ENCODE data around the gene ARL3.

The ARL3 gene

DNA sequence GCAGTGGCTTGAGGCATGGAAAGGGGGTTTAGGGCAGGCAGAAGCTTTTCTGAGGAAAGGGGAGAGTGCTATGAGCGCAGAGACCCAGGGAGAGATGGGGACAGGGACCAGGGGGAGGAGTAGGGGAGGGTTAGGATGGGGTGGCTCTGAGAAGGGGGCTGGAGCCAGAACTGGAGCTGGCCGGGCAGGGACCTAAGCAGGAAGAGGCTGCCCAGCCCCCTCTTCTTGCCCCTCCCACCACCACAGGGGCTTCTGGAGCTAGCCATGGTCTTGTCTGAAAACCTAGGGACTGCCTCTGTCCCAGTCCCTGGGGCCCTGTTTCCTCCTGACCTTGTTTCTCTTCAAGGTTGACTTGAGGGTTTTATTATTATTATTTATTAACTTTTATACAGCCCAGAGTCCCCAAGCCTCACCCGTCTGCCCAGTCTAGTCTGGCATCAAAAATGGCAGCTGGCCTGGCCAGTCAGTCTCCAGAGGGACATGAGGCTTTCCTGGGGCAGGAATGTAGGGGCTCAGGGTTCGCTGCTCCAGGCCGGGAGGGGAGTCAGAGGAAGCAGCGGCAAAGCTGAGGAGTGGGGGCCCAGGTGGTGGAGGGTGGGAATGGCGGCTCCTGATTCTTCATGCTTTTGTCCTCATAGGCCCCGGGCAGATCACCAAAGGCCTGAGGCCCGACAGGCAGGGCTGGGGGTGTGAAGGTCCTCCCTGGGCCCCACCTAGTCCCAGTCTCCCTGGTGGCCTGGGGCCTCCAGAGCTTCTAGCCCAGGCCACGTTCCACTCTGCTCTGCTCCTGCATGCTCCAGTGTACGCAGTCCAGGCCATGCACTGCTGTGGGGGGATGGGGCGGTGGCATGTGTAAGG is 64.2 kb downstream of the ARL3 start:
- no peak for DNase-seq

DNA sequence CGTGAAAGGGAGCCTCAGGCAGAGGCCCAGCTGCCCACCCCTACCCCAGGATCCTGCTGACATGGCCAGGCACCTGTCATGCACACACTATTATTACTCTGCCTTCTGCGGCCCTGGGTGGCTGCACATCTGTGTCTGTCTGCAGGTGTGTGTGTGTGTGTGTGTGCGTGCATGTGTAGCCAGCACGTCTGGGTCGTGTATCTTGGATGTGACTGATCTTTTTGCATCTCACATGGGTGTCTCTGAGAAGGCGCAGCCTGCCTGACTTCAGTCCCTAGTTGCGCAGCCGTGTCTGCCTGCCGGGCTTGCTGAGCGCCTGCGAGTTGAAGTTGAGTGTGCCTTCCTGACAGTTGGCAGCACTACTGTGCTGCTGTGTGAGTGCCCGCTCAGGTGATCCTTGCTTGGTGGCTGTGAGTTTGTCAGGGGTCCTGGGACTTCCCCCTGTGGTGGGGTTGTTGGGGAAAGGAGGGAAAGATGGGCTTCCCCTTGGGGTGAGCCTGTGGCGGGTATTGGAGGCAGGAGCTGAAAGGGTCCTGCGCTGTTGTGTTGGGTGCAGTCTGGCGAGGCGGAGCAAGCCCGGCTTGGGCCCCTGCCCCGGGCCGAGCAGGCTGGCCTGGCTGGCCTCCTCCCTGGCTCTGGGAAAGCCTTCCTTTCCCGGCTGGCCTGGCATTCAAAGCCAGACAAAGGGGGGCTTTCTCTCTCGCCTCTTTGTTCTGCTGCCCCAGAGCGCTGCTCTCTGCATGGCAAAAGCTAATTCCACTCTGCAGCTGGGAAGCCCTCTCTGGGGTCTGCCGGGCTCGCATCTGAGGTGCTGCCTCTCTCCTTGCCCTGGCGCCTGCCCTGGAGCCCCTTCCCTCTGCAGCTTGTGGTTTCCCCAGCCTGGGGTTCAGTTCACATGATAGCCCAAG is 65.1 kb downstream of the ARL3 start:
- no peak for DNase-seq

DNA sequence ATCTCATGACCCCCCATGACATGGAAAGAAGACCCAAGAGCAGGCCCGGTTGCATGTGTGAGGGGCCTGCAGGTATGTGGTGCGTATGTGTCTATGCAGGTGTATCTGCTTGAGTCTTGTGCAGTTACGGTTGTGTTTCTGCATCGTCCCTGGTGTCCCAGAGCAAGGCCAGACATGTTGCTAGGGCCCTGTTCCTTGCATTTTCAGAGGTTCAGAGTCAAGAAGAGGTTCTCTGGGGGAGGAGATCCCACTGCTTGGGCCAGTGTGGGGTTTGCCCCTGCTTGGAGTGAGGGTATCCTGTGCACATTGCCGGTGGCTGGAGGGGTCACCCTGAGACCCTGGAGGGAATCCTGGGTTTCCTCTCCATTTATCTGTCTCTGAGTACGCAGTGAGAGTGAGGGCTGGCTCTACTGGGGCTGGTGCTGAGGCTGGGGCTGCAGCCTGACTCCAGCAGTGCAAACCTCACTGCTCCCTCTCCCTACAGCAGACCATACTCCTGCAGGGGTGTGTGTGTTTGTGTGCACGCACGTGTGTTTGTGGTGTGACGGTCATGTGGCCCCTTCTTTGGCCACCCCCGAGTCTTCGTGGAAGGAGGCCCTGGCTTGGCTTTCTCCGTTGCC is 65.8 kb downstream of the ARL3 start:
- no peak for DNase-seq

DNA sequence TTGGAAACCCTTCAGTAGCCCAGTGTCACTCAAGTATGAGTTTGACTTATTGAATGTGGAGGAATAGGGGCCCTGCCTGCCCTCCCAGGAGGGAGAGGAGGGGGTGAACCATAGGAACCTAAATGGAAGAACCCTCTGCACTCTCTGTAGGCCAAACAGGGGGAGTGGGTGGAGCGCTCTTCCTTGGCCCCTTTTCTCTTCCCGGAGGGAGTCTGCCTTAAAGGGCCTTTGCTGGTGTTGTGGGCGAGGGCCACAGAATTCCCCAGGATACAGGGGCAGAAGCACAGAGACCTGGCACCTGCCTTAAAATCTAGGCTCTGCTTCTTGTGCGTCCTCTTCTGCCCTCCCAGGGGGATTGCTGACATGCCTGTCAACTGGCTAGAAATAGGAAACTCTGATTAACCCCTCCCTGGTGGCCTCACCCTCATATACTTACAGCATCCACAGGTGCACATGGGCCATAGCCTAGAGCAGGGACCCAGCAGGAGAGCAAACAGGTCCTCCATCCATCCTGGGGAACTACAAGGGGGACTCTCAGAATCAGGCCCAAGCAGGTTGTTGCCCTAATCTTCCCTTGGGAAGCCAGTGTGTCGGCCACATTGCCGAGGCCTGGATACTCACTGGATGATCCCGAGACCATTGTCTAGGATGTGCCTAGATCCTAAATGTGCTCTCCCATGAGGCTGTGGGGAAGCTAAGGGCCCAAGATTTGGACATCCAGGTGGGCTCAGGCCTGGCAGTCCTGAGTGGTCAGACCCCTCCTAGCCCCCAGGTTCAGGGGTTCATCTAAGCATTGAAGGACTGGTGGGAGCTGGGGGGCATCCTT is 66.5 kb downstream of the ARL3 start:
- DNase-seq: no peak

DNA sequence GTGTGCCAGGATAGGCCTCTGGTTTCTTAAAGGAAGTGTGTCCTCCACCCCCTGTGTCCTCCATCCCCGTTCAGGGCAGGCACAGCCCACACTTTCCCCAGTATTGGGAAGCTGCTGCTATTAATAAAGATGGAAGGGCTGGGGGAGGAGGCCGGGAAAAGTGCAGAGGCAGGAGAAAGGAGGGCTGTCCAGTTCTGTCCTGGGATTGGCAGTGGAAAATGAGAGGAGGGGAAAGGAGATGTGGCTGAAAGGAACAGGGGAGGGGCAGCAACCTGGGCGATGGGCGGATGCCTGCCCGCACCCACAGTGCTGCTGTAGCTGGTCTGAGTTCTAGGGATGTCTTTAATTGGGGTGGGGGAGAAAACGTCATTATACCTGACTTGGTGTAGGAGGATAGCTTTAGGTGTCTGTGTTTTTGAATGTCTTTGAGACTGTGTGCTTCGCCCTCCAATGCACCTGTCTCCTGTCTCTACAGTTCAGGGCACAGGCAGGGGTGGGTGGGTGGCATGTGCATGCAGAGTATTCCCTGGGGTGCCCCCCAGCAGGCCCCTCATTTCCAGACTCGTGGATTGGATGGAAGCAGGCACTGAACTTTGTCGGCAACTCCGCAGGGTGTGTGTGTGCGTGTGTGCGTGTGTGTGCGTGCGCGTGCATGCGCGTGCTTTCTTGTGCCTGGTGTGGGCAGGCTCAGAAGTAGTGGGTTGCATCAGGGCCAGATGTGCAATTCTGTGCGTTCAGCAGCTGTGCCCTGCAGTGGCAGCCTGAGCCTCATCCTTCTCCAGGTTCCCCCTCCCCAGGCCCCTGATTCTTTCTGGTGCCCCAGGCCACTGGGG is 67.4 kb downstream of the ARL3 start:
- peak; percentile 46 for DNase-seq

DNA sequence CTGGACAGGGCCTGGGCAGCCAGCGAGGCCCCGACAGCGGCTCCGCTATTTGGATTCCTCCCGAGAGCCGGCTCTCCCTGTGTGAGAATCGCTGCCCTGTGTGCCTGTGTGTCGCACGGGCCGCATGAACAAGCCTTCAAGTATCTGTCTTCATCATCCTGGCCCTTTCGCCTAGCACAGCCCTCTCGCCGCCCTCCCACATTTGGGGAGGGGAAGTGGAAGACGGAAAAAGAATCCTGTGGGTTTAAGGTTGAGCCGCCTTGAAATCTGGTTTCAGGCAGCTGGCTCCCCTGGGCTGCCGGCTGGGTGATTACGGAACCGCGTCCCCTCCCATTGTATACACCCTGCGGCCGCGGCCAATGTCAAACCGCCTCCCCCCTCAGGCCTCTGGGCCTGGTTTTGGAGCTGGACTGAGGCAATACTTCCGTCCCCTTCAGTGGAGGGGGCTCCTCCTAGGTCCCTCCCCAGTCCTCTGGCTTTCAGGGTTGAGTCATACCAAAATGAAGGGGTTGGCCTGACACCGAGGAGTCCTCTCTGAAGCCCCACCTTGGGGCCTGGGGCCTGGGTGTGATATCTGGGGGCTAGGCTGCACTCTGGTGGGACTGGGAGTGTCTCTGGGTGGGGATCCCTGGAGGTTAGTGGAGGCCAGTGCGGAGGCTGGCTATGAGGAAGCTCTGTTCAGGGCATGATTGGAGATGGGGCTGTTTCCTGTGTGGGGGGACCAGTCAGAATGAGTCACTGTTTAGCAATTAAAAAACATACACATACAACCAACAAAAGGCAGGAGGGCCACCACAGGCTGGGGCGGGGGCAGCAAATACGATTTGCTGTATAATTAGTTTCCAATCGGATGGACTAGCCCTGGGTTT is 68.2 kb downstream of the ARL3 start:
- DNase-seq: peak; percentile 91

DNA sequence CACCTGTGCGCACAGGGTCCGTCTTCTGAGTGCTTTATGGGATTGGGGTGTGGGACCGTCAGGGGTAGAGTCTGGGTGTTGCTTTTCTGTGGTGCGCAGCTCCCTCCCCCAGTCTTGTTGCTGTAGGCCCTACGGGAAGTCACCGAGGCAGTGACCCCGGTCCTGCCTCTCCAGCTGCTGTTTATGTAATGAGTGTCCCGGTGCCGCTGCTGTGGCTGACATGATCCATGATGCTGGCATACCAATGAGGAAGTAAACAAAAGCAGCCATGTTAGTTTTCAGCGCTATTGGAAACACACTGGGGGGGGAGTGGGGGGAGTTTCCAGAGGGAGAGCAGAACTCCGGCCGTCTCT is 68.8 kb downstream of the ARL3 start:
- DNase-seq: peak; percentile 40

DNA sequence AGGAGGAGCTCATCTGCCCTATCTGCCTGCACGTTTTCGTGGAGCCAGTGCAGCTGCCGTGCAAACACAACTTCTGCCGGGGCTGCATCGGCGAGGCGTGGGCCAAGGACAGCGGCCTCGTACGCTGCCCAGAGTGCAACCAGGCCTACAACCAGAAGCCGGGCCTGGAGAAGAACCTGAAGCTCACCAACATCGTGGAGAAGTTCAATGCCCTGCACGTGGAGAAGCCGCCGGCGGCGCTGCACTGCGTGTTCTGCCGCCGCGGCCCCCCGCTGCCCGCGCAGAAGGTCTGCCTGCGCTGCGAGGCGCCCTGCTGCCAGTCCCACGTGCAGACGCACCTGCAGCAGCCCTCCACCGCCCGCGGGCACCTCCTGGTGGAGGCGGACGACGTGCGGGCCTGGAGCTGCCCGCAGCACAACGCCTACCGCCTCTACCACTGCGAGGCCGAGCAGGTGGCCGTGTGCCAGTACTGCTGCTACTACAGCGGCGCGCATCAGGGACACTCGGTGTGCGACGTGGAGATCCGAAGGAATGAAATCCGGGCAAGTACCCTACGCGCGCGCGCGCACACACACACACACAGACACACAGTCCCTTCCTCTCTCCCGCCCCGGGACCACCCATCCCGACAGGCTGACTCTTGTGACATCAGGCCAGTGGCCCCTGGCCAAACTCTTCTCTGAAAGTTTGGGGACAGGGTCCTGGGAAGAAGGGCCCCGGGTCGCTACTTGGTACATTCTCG is 69.4 kb downstream of the ARL3 start:
- DNase-seq: peak; percentile 67

DNA sequence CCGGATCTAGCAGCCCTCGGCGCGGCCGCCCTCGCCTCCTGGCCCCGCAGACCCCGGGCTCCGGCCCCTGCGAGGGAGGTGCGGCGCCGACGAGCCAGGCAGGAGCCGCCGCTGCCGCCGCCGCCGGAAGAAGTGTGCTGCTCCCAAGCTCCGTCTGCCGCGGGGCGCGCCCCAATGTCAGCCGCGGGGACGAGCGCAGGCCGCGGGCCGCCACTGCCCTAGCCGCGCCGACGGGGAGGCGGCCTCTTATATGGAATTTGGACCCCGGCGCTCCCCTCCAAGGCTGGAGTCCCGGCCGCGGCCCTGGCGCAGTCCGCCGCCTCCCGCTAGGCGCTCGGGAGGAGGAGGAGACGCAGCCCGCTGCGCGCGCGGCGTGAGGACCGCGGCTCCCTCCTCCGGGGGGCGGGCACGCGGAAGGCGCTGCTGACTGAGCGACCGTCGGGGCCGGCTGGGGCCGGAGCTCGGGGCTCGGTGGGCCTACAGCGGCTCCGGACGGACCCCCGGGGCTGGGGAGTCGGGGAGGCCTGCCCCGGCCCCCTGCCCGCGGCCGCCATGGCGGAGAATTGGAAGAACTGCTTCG is 70.0 kb downstream of the ARL3 start, which contains the start of gene TRIM8:
TRIM8 (plus strand) TSS at position 414 of the 580 bp plus-strand sequence; CDS start at position 553, 139 bp downstream.
- peak; percentile 36 for DNase-seq

DNA sequence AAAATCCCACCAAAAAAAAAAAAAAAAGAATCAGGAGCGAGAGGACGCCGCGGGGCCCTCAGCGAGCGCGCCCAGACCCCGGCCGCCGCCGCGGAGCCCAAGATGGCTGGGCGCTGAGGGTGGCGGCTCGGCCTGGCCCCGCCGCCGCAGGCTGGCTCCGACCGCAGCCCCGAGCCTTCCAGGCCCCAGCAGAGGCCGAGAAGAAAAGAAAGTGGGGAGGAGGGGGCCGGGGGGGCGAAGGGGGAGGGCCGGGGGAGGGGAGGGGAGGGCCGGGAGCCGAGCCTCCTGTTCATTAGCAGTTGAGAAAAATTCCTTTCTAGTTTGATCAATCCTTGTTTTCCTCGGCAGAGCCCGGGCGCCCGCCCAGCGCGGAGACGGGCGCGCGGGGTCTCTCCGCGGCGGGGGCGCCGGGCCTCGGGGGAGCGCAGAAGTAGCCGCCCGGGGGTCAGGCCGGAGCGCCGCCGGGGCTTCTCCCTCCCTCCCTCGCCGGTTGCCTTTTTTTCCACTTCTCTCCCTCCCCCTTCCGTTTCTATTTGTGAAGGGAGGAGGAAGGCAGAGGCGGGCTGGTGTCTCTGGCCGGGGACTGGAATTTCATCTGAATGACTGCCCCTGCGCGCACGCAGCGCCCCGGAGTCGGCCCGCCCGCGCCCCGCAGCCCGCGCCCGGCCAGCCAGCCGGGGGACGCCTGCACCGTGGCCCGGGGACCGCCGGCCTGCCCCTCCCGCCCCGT is 70.7 kb downstream of the ARL3 start:
- peak; percentile 81 for DNase-seq

DNA sequence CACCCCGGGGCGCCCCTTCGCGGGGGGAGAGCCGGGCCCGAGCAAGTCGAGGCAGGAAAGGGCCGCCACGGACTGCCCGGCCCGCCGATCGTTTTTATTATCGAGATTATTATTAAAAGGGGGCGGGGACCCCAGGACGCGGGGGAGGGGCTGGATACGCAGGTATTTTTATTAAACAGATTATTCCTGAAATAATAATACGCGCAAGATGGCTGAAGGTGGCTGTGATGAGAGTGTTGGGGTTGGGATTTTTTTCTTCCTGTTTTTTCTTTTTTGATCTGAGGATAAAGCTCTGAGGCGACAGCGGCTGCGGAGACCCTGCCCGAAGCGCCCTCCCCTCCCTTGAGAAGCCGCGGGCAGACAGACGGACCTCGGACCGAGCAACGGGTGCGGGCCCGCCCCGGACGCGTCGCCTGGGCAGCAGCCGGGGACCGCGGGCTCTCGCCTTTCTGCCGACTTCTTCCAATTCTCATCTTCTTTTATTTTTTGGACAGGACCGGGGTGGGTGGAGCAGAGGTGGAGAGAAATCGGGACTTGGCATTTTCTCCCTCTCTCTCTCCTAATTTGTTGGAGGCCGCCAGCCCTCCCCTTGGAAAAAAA is 71.4 kb downstream of the ARL3 start:
- no peak for DNase-seq

DNA sequence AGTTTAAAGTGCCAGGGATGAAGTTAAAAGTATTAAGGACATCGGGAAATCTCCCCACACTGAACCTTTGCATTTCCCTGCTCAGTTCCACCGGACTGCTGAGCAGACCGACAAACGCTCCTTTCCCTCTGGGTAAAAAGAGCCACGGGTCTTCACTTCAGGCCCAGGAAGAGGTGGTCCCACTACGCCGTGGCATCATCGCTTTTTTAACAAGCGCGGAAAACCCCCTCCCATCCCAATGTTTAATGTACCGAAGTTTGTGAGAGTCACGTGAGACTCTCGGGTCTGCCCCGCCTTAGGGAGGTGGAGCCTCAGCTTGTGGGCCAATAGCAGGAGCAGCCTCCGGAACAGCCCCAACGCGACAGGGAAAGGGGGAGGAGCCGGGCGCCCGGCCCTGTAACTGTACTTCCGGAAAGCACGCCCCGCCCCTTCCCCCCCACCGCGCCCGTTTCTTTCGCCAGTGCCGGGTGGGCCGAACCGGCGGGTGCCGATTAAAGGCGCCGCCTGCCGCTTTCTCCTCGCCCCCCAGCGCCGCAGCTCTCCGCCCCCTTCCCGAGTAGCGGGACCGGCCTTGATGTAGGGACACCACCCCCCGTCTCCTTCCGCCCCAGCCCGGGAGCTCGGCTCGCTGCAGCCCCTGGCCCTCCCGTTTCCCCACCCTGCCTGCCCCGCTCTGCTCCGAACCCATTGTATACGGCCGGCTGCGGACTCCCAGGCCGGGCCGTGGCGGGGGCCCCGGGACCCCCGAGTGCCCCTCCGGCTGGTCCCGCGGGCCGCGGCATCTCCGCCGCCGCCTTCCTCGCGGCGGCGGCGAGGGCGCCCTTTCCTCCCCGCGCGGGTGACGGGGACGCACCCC is 72.1 kb downstream of the ARL3 start:
- peak; percentile 98 for DNase-seq

DNA sequence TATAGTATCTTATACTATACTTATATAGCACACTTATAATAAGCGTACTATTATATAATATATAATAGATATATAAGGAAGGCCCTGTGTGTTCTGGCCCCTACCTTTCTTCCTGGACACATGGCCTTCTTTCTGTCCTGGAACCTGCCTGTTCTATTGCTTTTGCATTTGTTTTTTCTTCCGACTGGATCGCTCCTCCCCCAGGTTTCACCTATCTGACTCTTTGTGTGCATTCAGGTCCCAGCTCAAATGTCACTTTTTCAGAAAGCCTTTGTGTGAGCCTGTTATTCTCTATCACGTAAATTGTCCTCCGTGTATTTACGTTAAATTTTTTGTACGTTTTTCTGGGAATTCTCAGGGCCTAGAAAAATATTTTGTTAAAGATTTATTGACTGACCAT is 72.8 kb downstream of the ARL3 start:
- DNase-seq: no peak

DNA sequence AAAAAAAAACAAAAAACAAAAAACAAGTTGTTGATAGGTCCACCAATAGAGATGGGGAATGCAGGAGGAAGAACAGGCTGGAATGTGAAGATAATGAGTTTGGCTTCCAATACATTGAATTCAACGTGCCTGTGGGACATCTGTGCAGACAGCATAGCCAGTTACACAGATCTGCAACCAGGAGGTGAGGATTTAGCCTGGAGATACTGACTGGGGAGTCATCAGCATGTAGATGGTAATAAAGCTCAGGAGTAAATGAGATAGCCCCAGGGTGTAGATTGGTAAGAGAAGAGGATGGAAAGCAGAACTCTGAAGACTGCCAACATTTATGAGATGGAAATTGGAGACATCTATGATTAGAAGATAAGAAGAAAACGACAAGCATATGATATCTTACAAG is 74.7 kb downstream of the ARL3 start:
- no peak for DNase-seq

DNA sequence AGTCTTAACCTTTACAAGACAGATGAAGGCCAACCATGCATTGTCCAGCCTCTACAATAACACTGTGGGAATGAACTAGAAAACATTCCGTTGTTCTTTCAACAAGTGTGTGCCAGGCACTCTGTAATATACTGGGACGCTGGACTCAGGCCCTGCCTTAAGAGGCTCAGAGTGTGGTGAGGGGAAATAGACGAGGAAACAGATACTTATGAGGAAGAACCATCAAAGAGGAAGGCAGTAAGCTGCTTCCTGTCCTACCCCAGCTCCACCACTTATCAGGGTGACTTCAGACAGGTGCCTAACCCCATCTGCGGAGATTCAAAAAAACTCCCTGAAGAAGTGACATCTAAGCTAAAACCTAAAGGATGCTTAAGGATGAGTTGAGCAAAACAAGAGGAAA is 78.8 kb downstream of the ARL3 start:
- no peak for DNase-seq

DNA sequence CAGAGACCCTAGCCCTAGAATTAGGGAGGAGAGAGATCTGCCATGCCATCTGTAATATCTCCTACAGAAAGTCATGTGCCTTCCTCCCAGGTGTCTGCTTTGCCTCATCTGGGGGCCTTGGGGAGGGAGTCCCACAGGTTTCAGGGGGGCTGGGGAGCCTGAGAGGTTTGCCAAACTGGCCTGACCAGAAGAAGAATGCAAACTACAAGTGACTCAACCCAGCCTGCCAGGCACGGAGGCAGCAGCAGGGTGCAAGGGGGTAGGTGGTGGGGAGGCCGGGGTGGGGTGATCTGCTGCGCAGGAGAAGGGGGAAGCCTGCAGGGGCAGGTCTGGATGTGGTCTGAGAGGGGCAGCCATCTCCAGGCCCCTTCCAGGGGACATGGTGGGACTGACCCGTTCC is 79.5 kb downstream of the ARL3 start:
- no peak for DNase-seq

DNA sequence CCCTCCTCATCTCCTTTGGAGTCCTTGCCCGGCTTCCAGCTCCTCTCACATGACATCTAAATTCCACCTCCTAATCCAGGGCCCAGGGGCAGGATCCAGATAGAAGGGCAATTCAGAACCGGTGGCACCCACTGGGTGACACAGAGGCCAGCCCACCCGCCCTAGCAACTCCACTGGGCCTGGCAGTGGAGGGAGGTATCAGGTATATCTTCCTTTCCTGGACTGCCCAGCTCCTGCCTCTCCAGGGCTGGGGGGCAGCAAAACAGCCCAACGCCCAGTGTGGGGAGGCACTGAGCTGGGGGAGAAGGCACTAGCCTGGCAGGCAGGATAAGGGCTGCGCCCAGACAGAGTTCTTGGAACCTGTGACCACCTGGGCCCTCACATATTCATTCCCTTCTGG is 80.3 kb downstream of the ARL3 start:
- DNase-seq: no peak

Data from fibroblast of skin of abdomen (primary cell).